ENCODE measurements around the gene RNF208.

- TF ChIP-seq CTCF (IDR thresholded peaks at IDR 0.05) (no peak), POLR2AphosphoS5 (IDR thresholded peaks at IDR 0.05) (no peak), POLR2A (IDR thresholded peaks at IDR 0.05; ENCODE audit: low read depth) (no peak), EP300 (IDR thresholded peaks at IDR 0.05) (no peak)
Observed at GRCh38 chr9:137220317-137221094, 1.5 kb downstream of the RNF208 start.

All from esophagus muscularis mucosa (tissue), 4 donors.